Activated CD4-positive, alpha-beta T cell treated with anti-CD3 and anti-CD28 coated beads for 1 hour (primary cell): ENCODE data around the gene PPP2R5B.

Source experiments
- DNase-seq: peaks from one replicate; pipeline ENCODE4 v3.0.0-alpha.2; 2020

PPP2R5B gene

DNA sequence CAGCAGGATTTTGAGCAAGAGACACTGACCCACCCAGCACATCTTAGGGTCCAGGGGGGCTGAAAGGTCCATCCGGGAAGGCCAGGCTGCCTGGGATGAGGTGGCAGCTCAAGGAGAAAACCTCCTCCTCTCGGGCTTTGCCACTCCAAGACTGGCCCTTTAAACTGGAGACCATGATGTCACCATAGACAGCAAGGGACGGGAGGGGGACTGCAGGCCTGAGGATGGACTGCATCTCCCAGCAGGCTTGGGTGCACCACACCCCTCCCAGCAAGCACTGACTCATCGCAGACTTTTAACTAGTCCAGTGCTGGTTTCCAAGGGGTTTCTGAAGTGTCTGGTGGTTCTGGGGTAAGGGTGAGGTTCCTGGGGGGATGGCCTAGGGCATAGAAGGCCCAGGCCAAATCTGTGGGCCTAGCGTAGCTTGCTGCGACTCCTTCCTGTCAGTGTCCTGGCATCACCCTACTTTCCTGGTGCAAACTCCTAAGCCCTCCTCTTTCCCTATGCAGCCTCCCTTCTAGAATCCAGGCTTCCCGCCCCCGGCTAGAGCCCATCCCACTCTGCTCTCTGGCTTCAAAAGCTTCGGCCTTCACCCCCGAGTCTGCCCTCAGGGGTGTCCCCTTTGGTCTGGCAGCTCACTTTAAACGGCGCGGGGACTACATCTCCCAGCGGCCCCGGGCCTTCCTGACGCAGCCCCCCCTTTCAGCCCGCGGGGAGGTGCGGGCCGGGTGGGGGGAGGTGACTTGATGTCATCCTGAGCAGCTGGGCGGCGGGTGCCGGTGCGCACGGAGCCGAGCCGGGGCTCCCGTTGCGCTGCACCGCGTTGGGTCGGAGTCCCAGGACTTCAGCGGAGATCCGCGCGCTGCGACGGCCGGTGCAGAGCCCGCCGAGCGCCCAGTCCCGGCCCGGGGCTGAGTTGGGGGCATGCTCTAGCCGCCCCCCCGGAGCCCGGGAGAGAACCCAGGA, at the start of gene PPP2R5B:
PPP2R5B (plus strand) TSS at position 746 of the 966 bp plus-strand sequence. CDS start 1,046 bp downstream, outside the sequence.
- DNase-seq, result peak; percentile 86

DNA sequence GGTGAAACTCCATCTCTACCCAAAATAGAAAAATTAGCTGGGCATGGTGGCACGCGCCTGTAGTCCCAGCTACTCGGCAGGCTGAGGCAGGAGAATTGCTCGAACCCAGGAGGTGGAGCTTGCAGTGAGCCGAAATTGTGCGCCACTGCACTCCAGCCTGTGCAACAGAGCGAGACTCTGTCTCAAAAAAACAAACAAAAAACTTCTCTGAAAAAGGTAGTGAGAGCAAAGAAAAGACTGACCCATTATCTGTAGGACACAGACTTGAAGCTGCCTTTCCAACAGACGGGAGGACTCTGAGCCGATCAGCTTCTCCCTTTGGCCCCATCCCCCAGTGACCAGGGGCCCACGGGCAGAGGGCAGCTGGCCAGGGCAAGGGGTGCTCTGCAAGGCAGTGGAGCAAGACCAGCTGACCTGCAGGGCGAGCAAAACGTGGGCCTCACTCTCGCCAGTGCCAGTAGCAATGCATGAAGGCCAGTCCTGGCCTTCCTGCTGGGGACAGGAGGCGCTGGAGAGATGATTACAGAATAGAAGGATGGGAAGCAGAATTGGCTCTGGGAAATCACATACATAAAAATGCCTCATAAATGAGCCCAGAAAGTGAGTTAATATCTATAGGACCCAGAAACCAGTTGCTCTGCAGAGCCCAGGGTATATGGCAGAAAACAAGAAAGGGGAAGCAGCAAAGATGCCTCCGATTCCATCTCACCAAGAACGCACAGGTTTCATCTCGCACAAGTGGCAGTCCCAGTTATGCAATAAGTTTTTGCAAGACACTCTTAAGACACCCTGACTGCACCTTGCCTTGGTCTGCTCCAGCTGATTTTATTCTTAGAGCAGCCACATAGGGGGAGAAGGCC, 48.9 kb upstream of the PPP2R5B start:
- DNase-seq, result no peak

DNA sequence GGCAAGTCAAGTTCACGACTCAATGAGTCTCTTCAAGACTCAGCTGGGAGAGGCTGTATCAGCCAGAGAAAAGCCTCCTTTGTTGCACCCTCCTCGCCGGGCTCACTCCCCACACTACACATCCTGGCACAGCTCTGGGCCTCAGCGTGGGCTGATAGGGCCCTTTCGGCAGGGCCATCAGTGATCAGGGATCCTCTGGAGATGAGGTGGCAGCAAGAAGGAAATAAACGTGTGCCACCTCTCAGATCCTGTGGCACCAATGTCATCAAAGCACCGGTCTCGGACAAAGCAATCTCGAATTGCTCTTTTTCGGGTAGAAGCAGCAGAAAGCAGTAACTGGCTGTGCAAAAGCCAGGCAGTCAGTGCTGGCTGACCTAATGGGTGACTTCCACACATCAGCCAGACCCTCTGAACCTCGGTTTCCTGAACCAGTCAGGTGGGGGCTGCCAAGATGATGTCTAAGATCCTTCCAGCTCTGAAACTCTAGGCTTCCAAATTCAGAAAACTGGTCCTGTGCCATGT, 48.2 kb upstream of the PPP2R5B start:
- DNase-seq, result no peak

DNA sequence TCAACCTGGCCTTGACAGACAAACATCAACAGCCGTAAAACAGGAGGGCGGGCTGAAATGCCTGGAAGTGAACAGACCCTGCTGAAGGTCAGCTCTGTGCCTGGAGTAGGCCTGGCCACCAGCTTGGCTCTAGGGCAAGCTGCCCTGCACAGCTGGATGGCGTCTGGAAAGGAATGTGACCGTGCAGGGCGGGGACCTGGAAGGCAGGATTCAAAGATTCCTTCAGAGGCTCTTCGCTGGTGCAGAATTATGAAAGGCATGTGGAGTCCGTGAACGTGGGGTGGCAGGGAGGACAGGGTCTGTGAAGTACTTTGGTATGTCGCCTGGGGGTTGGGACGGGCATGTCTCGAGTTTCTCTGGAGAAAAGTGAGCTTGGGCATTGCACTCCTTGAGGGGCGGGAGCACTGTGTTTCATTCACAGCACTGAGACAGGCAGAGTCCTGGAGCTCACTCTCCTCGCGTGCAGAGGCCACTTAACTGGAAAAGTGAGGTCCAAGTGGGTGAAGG, 47.6 kb upstream of the PPP2R5B start:
- no peak for DNase-seq

DNA sequence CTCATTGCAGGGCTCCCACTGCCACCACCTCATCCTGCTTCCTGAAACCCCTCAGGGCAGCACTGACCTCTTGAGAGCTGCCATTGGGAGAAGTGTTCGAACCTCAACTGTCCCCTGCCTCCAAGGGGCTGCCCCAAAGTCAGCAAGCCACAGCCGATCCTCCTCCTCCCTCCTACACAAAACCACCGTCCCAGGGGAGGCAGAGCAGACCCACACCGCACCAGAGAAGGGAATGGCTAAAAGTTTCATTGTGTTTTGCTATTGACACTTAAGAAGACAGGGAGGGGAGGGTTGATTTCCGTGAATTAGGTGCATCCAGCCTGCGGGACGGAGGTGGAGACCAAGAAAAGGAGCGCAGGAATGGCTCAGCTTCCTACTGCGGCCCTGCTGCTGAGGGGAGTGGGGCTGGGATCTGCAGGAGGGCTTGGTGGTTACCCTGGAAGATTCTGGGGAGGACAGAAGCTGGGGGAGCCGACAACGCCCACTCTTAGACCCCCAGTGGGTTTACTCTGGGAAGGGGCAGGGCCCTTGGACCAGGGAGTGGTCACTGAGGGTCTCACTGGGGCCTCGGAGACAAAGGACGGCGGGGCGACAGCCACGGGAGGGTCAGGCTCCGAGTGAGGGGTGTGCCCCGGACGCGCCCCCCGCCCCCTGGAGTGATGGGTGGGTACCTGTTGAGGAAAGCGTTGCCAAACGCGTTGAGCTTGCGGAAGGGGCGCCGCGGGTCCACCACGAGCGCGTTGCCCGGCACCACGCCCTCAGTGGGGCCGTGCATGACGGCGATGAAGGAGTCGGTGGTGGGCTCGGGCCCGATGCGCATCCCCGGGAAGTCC, 46.9 kb upstream of the PPP2R5B start:
- DNase-seq, result no peak

DNA sequence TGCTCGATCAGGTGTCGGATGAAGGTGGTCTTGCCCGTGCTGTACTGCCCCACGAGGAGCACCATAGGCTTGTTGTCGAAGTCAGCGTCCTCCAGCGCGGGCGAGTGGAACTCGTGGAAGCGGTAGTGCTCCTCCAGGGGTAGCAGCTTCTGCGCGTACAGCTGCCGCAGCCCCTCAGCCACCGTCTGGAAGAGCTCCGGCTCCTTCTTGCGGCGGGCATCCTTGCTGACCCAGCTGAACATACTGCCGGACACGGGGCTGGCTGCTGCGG, 46.3 kb upstream of the PPP2R5B start:
- no peak for DNase-seq

DNA sequence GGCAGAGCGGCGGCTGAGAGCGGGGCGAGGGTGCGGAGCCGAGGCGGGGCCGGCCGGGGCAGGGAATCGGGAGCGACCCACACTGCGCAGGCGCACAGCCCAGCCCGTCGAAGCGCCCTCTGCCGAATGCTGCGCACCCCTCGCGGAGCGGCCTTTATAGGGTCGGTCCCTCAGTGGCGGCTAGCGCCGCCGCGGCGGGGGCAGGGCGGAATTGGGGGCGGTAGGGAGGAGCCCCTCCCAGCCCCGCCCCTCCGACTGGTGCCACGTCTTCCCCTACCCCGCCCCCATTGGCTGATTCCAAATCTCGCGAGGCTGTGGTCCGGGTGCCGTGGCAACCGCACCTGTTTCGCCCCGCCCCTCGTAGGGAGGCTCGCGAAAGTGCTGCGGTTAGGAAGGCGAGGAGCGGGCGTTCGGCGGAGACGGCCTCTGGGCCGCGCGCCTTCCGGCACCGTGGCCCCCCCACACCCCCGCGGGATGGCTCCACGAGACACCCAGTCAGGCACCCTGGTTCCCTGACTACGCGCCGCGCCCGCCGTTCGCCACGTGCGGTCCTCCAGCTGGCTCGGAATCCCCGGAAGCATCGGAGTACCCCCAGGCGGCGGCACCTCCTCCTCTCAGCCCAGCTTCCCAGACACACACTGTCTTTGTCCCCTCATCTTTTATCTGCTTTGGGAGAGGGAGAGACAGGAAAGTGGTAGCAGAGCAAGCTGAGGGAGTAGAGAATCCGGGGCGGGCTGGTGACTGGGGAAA, 45.8 kb upstream of the PPP2R5B start, which contains the start of gene EHD1:
EHD1 (minus strand) TSS at position 128 of the 750 bp plus-strand sequence. CDS start 157 bp downstream, outside the sequence.
- peak; percentile 100 for DNase-seq

DNA sequence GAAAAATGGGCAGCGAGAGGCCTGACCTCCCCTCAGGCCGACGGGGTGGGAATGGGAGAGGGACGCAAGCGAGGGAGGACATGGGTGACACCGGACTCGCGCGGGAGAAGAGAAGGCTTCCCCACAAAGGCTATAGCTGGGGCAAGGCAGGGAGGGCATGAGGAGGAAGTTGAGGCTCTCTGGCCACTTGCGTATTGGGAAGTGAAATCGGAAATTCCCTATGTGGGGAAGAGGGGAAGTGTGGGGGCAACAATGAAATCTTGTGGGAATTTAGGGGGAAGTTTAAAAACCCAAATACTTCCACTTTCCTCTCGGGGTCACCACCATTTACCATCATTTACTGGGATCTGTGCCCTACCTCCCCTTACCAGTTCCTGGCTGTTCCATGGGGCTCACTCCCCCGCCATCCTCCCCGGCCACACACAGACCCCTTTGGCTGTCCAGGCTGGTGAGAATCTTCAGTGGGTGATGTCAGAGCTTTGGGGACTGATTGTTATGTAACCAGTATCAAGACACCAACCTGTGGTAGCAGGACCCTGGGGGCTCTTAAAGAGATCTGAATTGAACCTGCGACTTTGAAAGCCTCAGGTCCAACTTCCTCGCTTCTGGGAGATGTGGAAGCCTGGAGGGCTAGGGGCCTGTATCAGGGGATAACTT, 45.1 kb upstream of the PPP2R5B start:
- no peak for DNase-seq

DNA sequence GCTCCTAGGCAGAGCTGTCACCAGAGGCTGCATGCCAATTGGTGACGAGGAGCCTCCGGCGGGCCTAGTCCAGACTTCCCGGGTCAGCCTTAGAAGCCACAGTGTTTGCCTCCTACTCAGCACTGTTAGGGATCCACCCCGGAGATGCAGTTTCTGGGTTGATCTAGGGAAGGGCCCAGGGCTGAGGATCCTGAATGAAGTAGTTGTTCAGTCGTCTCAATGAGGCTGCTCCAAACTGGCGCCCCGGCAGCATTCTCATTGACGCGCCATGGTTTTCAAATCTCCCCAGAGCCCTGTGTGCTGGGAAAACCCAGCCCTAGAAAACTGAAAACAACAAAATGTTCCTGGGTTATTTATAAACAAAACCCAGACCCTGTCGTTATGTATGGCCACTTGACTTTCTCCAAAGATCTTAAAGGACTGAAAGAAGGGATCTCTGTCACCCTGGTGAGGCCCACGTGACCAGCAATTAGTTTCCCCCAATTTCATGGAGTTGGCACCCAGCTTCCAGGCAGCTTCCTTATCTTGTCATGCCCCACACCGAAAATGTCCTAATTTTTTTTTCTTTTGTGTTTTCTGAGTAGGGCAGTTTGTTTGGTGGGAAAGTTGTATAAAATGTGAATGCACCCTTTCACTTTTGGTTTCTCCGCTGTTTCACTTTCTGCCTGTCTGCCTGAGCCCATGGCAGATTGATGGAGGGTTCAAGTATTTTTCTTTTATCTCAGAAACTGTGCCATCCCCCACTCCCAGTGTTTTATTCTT, 44.1 kb upstream of the PPP2R5B start:
- DNase-seq, result no peak

DNA sequence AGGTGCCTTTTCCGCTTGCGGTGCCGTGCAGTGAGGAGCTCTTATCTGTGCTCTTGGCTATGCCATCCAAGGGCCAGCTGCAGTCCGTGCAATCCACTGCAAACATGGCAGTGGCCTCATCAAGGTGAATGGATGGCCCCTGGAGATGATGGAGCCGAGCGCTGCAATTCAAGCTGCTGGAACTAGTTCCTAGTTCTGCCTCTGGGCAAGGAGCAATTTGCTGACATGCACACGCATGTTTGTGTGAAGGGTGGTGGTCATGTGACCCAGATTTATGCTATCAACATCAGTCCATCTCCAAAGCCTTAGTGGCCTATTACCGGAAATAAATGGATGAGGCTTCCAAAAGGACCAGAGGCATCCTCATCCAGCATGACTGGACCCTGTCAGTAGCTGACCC, 43.0 kb upstream of the PPP2R5B start:
- DNase-seq, result no peak

DNA sequence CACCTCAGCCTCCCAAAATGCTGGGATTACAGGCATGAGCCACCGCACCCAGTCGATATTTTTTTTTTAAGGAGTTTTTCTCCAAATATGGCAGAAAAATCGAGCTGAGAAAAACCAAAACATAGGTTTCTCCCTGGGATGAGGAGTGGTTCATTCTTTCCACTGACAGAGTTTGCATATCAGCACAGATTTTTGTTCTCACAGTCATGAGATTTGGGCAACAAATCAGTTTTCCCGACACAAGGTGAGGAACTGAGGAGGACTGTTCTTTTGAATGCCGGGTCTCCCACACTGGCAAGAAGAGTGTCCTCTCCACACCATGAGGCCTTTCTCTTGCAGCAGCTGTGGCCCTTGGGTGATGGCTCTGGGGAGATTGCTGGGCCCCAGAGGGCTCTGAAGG, 42.2 kb upstream of the PPP2R5B start:
- DNase-seq, result no peak

DNA sequence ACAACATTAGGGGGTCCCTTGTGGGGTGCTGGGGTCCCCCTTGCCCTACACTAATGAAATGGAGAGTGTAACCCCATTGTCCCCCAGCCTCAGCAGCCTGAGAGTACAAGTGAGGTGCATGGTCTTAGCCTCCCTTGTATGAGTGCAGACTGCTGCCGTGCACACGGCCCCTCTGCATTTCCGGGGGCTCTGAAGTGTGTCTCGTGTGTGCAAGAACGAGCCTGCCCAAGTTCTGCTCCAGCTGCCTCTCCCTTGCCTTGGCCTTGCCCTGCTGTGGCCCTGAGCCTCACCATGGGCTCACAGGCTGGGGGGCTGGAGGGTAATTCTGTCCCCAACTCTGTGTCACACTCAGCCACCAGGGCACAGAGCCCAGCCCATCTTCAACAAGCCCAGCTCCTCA, 40.9 kb upstream of the PPP2R5B start:
- no peak for DNase-seq

DNA sequence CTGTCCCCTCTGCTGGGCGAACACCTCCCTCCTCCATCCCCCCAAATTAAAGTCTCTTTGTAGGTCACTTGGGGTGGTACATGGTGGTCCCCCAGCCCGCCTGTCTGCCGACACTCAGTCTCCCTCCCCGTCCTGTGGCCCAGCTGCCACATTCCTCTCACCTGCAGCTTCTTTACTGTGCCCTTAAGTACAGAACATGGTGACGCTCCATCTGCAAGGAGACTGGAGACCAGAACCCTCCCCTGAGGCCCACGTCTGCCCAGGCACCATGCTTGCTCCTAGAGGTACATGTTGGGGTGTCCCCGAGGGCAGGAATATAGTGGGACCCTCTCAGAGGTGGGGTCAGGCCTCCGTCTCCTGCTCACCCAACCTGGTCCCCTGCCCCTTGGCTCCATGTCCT, 40.5 kb upstream of the PPP2R5B start:
- no peak for DNase-seq

DNA sequence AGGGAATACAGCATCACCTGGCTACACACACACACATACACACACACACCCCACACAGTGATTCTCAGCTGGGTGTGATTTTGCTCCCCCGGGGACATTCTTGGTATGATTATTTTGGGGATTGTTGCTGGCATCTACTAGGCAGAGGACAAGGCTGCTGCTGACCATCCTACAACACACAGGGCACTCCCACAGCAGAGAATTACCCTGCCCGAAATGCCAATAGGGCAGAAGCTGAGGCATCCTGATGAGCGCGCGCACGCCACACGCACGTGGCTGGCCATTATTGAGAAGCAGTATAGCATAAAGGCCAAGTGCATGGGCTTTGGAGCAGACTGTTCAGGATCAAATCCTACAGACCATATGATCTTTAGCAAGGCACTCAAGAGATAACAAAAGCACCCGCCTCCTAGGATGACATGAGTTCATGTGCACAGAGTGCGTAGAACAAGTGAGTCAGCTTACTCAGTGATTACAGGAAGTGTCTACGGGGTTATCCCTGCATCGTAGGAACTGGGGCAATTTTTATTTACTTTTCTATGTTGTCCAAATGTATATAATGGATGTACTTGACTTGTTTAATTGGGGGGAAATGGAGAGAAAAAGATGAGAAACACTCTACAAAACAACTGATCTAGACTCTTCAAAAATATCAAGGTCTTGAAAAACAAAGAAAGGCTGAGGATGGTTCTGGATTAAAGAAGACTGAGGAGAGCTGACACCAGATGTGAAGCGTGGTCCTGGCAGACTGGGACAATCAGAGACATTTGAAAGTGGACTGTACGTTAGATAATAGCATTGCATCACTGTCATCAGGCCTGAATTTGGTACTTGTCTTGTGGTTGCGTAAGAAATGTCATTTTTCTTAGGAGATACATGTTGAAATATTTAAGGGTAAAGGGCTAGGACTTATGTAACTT, 38.9 kb upstream of the PPP2R5B start:
- no peak for DNase-seq

DNA sequence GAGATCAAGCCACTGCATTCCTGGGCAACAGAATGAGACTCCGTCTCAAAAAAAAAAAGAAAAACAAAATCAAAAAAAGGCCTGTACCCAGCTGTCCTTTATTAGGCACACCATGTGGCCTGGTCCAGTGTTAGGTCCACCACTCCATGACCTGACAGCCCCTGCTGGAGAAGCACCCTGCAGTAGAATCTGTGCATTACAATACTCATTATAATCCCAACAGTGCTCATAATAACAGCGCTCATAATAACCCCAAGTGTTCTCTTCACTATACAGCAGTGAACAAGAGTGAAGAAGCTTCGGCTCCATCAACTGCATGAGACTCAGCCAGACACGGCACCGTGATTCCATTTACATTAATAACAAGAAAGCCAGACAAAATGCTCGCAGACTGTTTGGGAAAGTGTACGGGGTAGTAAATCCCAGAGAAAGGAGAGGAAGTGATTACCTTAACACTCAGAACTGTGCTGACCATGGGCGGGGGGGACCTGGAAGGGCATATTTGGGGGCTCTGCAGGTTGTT, 37.2 kb upstream of the PPP2R5B start:
- DNase-seq, result no peak

DNA sequence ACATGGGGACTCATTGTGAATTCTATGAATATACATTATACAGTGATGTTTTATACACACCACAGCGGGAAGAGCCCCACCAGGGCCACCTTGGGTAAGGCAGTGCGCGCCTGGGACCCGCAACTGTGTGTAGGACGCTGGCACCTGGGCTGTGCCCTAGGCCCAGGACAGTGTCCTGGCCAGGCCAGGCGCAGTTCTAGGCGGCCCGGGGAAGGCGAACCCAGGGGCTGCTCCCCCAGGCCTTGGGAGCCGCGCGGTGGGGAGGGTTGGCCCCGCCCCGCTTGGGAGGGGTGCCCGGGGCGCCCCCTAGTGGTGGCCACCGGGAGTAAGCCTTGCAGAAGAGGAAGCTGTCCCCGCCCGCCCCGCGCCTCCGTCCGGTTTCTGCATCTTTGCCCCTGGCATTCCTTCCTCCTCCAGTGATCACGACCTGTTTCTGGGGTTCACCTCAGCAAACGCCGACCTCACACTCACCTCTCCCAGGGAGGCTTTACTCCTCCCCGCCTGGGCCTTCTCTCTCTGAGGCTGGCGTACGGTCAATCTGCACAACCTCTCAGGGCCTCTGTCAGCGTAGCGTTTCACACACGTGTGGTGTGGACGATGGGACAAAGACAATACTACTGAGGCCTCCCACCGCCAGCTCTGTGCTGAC, 36.6 kb upstream of the PPP2R5B start:
- peak; percentile 76 for DNase-seq

DNA sequence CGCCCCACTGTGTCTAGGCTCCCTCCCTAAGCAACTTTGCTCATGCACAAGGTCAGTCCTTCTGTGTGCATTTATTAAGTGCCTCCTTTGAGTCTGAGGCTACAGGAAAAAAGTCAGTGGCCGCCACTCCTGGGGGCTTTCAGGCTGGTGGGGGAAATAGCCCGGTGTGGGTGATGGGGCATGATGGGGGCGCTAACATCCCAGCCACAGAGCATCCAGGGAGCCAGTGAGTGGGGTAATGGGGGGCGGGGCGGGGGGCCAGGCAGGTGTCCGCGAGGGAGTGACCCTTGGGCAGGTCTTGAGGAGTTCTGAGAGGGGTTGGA, 36.1 kb upstream of the PPP2R5B start:
- DNase-seq, result no peak

DNA sequence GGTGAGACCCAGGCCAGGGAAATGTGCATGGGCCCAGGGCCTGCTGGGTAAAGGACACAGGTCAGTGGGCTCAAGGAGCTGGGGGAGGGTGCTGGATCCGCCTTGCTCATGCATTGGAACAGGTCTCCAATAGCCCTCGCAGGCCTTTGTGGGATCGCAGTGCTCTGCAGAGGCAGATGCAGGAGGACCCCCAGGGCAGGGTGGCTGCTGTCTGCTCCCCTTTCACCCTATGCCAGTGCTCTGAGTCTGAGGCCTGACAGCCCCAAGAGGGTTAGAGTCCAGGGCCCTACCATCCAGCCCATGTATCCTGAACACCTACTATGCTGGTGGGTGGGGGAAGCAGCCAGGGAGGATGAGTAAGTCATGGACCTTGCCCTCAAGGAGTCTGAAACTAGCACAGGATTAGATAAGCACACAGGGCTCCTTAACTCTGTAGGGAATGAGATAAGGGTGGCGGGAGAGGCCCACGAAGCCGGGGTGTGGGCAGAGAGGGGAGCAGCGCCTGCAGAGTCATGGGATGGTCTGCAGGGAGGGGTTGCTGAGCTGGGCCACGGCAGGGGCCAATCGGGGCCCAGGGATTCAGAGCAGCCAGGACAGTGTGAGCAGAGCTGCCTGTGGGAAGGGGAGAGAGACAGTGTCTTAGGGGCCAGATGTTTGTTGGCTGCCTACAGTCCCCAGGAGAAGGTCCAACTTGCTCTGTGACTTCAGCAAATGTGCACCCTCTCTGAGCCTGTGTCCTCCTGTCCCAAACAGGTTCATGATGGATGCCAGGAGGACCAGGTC, 35.6 kb upstream of the PPP2R5B start:
- DNase-seq, result no peak
